HCT116 (cell line): Measurements from ENCODE around the gene AGTPBP1. TPM values are rescaled to one million over a fixed set of nuclear protein-coding genes. Genes with fewer than 3 reads are reported as not detected.

ENCODE experiments used
- ATAC-seq: fragments of 200-7000 bp; cut with Tn5 transposase; 2 replicates; pipeline ENCODE4 v1.9.1; 2020; ENCODE audit warnings: mild to moderate bottlenecking, moderate library complexity
- BruUV-seq: library from RNA; stranded (reverse); fragments of 400-500 nt; replicated peaks from 2 replicates; lab custom pipeline; 2021; lab: Mats Ljungman, UMichigan
- CTCF ChIA-PET: fragments of 300-600 bp; sonication (Branson Sonifier 250); formaldehyde crosslinking; loops from one replicate; lab custom pipeline; 2021; ENCODE audit warnings: antibody characterized with exemption; lab: Charles Lee
- POLR2A ChIA-PET: fragments of 300-600, 350-600 bp; sonication (Branson Sonifier 250); formaldehyde crosslinking; loops from one replicate; lab custom pipeline; 2021; ENCODE audit warnings: antibody characterized with exemption; lab: Charles Lee
- RAD21 ChIA-PET, 2 experiments: fragments of 300-600 bp; sonication (Branson Sonifier 250); formaldehyde crosslinking; loops; one replicate each; lab custom pipeline; 2023; ENCODE audit warnings: low total read pairs in 2 of 2; ENCODE audit not compliant: uncharacterized antibody in 2 of 2, unreplicated experiment in 2 of 2, low non-redundant PET in 1 of 2; lab: Charles Lee
- DNase-seq: peaks from one replicate; pipeline ENCODE4 v3.0.0-alpha.2; 2010; ENCODE audit warnings: low read depth, low spot score
- H2AFZ ChIP-seq: fragments of 200-600 bp; shearing (Covaris generic), sonication (generic); 2 replicates; pipeline ENCODE4 v1.6.1; 2017; ENCODE audit warnings: low read depth, mixed run types, mixed read lengths, antibody characterized with exemption, low read length; ENCODE audit not compliant: poor library complexity, severe bottlenecking
- H3K27ac ChIP-seq: 2 replicates; pipeline ENCODE4 v1.5.1; 2012; ENCODE audit warnings: low read depth, low read length
- H3K27me3 ChIP-seq: fragments of 200-600 bp; sonication (generic); 2 replicates; pipeline ENCODE4 v1.6.1; 2016; ENCODE audit warnings: mixed run types, low read length, mixed read lengths; ENCODE audit not compliant: insufficient read depth
- H3K36me3 ChIP-seq, 2 experiments: fragments of 200-500 bp in 1 of 2; fragments of 200-600 bp in 1 of 2; sonication (Bioruptor generic) in 1 of 2; sonication (generic) in 1 of 2; 2 replicates each; pipeline versions ENCODE4 v1.5.1 to v1.6.1; 2014 to 2016; ENCODE audit warnings: low read length in 2 of 2, inconsistent platforms in 1 of 2, mixed read lengths in 1 of 2, mixed run types in 1 of 2; ENCODE audit not compliant: insufficient read depth in 2 of 2, control insufficient read depth in 1 of 2
- H3K4me1 ChIP-seq, 2 experiments: fragments of 200-600 bp in 1 of 2; sonication (generic) in 1 of 2; 2 replicates each; pipeline versions ENCODE4 v1.5.1 to v1.6.1; 2012 to 2017; ENCODE audit warnings: low read length in 2 of 2, inconsistent platforms in 1 of 2, mild to moderate bottlenecking in 1 of 2, mixed read lengths in 1 of 2, mixed run types in 1 of 2, moderate library complexity in 1 of 2; ENCODE audit not compliant: insufficient read depth in 2 of 2, control insufficient read depth in 1 of 2
- H3K4me2 ChIP-seq: fragments of 200-600 bp; sonication (generic); 2 replicates; pipeline ENCODE4 v1.6.1; 2017; ENCODE audit warnings: mixed run types, low read length, mixed read lengths
- H3K4me3 ChIP-seq, 2 experiments: fragments of 200-600 bp in 1 of 2; sonication (generic) in 1 of 2; replicated peaks in 1 of 2; 2 replicates each; pipeline ENCODE4 v1.5.1; 2011 to 2016; ENCODE audit warnings: low read length in 2 of 2, control low read depth in 1 of 2, low read depth in 1 of 2, mild to moderate bottlenecking in 1 of 2, mixed read lengths in 1 of 2, mixed run types in 1 of 2
- H3K79me2 ChIP-seq: fragments of 200-600 bp; sonication (generic); 2 replicates; pipeline ENCODE4 v1.6.1; 2017; ENCODE audit warnings: mild to moderate bottlenecking, mixed run types, low read length, moderate library complexity, mixed read lengths; ENCODE audit not compliant: insufficient read depth
- H3K9ac ChIP-seq: fragments of 200-600 bp; sonication (generic); 2 replicates; pipeline ENCODE4 v1.6.1; 2016; ENCODE audit warnings: low read length, mixed read lengths
- H3K9me2 ChIP-seq: fragments of 200-600 bp; sonication (generic), shearing (Covaris generic); 2 replicates; pipeline ENCODE4 v1.6.1; 2017; ENCODE audit warnings: mixed run types, mild to moderate bottlenecking, moderate library complexity; ENCODE audit not compliant: insufficient read depth
- H3K9me3 ChIP-seq, 2 experiments: fragments of 200-500 bp in 1 of 2; fragments of 200-600 bp in 1 of 2; sonication (Bioruptor generic) in 1 of 2; sonication (generic) in 1 of 2; 2 replicates each; pipeline ENCODE4 v1.6.1; 2014 to 2017; ENCODE audit warnings: low read length in 2 of 2, mixed read lengths in 2 of 2, inconsistent platforms in 1 of 2, low read depth in 1 of 2, mild to moderate bottlenecking in 1 of 2, mixed run types in 1 of 2, moderate library complexity in 1 of 2; ENCODE audit not compliant: control insufficient read depth in 1 of 2, insufficient read depth in 1 of 2
- H4K20me1 ChIP-seq: fragments of 200-600 bp; sonication (generic), shearing (Covaris generic); 2 replicates; pipeline ENCODE4 v1.6.1; 2017; ENCODE audit warnings: mixed run types, mild to moderate bottlenecking, moderate library complexity; ENCODE audit not compliant: insufficient read depth
- CEBPB ChIP-seq: IDR thresholded peaks from 2 replicates; pipeline ENCODE4 v1.6.1; 2012; ENCODE audit warnings: low read depth
- EGR1 ChIP-seq: IDR thresholded peaks from 2 replicates; pipeline ENCODE4 v1.6.1; 2012; ENCODE audit warnings: low read depth
- ELF1 ChIP-seq: IDR thresholded peaks from 2 replicates; pipeline ENCODE4 v1.6.1; 2012; ENCODE audit warnings: low read depth, borderline replicate concordance
- EZH2phosphoT487 ChIP-seq: fragments of 200-600 bp; IDR thresholded peaks from 2 replicates; pipeline ENCODE4 v1.6.1; 2018; ENCODE audit warnings: antibody characterized with exemption, borderline replicate concordance
- FOSL1 ChIP-seq: IDR thresholded peaks from 2 replicates; pipeline ENCODE4 v1.6.1; 2012; ENCODE audit warnings: low read depth
- JUND ChIP-seq: IDR thresholded peaks from 2 replicates; pipeline ENCODE4 v1.6.1; 2012
- RAD21 ChIP-seq: IDR thresholded peaks from 2 replicates; pipeline ENCODE4 v1.6.1; 2012; ENCODE audit warnings: low read depth, mild to moderate bottlenecking
- ZFX ChIP-seq: fragments of 450-650 bp; IDR thresholded peaks from 2 replicates; pipeline ENCODE4 v1.6.1; 2017
- intact Hi-C: fragments of 100-400 bp; cut with micrococcal nuclease; formaldehyde crosslinking; loops from 2 replicates; pipeline ENCODE4 v1.10.0; 2022
- total RNA-seq: library from RNA; stranded (reverse); gene quantifications from one replicate; pipeline ENCODE4 v1.2.1, GENCODE V29; 2021; ENCODE audit not compliant: unreplicated experiment
- TF ChIP-seq, protein P1 (sequence below): IDR thresholded peaks from 2 replicates; pipeline ENCODE4 v1.6.1; 2011; ENCODE audit warnings: mild to moderate bottlenecking, low read length, moderate library complexity; ENCODE audit not compliant: insufficient replicate concordance; ENCODE audit errors: extremely low read depth
- TF ChIP-seq, protein P2 (sequence below), 3 experiments: fragments of 200-600 bp in 1 of 3; sonication (generic) in 1 of 3; IDR thresholded peaks in 2 of 3; conservative IDR thresholded peaks in 1 of 3; 2 replicates each; pipeline ENCODE4 v1.5.1; 2012 to 2017; ENCODE audit warnings: low read depth in 2 of 3, low read length in 2 of 3, antibody characterized with exemption in 1 of 3, borderline replicate concordance in 1 of 3, control low read depth in 1 of 3, mild to moderate bottlenecking in 1 of 3, mixed read lengths in 1 of 3, mixed run types in 1 of 3, moderate library complexity in 1 of 3; ENCODE audit not compliant: insufficient read depth in 1 of 3
- TF ChIP-seq, protein P3 (sequence below): IDR thresholded peaks from 2 replicates; pipeline ENCODE4 v1.6.1; 2012; ENCODE audit warnings: low read depth

Gene AGTPBP1
- total RNA-seq, 1 experiment from 2014 or later, result 17.4 TPM

DNA sequence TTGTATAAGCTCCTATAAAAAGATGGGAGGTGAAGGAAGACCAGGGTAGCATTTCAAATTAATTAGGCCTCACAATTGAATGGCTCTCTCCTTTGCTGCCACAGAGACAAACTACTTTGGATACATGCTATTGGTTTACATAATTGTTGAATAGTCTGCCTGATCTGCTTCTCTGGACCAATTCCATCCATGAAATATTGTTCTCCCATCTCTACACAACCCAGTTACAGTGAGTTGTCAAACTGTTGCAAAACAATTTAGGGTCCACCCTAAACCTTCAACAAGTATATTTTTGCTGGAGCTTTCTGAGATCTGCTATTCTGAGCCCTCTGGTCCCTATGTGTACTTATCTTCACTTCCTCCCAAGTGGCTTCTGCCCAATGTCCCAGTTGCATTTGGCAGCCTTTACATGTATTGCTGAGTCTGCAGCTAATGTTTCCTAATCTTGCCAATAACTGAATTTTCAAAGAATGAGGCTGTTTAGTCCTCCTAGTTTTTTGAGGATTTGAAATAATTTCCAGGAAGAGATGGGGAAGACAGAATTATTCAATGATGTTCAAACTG is 38.9 kb downstream of the AGTPBP1 start:
- TF ChIP-seq JUND, result no peak
- TF ChIP-seq, protein P1, sequence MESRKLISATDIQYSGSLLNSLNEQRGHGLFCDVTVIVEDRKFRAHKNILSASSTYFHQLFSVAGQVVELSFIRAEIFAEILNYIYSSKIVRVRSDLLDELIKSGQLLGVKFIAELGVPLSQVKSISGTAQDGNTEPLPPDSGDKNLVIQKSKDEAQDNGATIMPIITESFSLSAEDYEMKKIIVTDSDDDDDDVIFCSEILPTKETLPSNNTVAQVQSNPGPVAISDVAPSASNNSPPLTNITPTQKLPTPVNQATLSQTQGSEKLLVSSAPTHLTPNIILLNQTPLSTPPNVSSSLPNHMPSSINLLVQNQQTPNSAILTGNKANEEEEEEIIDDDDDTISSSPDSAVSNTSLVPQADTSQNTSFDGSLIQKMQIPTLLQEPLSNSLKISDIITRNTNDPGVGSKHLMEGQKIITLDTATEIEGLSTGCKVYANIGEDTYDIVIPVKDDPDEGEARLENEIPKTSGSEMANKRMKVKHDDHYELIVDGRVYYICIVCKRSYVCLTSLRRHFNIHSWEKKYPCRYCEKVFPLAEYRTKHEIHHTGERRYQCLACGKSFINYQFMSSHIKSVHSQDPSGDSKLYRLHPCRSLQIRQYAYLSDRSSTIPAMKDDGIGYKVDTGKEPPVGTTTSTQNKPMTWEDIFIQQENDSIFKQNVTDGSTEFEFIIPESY, result no peak
- TF ChIP-seq, protein P2, sequence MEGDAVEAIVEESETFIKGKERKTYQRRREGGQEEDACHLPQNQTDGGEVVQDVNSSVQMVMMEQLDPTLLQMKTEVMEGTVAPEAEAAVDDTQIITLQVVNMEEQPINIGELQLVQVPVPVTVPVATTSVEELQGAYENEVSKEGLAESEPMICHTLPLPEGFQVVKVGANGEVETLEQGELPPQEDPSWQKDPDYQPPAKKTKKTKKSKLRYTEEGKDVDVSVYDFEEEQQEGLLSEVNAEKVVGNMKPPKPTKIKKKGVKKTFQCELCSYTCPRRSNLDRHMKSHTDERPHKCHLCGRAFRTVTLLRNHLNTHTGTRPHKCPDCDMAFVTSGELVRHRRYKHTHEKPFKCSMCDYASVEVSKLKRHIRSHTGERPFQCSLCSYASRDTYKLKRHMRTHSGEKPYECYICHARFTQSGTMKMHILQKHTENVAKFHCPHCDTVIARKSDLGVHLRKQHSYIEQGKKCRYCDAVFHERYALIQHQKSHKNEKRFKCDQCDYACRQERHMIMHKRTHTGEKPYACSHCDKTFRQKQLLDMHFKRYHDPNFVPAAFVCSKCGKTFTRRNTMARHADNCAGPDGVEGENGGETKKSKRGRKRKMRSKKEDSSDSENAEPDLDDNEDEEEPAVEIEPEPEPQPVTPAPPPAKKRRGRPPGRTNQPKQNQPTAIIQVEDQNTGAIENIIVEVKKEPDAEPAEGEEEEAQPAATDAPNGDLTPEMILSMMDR (IDR thresholded peaks at IDR 0.05 in 2 of 3, conservative IDR thresholded peaks at IDR 0.05 in 1 of 3; ENCODE audit: borderline replicate concordance in 1 of 3, insufficient read depth in 1 of 3, low read depth in 2 of 3, low read length in 2 of 3), result no peak
- TF ChIP-seq CEBPB, result no peak
- no peak for TF ChIP-seq EGR1
- no peak for TF ChIP-seq ELF1
- TF ChIP-seq RAD21, result no peak
- TF ChIP-seq FOSL1, result no peak
- TF ChIP-seq, protein P3, sequence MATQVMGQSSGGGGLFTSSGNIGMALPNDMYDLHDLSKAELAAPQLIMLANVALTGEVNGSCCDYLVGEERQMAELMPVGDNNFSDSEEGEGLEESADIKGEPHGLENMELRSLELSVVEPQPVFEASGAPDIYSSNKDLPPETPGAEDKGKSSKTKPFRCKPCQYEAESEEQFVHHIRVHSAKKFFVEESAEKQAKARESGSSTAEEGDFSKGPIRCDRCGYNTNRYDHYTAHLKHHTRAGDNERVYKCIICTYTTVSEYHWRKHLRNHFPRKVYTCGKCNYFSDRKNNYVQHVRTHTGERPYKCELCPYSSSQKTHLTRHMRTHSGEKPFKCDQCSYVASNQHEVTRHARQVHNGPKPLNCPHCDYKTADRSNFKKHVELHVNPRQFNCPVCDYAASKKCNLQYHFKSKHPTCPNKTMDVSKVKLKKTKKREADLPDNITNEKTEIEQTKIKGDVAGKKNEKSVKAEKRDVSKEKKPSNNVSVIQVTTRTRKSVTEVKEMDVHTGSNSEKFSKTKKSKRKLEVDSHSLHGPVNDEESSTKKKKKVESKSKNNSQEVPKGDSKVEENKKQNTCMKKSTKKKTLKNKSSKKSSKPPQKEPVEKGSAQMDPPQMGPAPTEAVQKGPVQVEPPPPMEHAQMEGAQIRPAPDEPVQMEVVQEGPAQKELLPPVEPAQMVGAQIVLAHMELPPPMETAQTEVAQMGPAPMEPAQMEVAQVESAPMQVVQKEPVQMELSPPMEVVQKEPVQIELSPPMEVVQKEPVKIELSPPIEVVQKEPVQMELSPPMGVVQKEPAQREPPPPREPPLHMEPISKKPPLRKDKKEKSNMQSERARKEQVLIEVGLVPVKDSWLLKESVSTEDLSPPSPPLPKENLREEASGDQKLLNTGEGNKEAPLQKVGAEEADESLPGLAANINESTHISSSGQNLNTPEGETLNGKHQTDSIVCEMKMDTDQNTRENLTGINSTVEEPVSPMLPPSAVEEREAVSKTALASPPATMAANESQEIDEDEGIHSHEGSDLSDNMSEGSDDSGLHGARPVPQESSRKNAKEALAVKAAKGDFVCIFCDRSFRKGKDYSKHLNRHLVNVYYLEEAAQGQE, result no peak
- TF ChIP-seq ZFX, result no peak
- no peak for TF ChIP-seq EZH2phosphoT487
- TF ChIP-seq, all 23 proteins: peak for 0
- POLR2A ChIA-PET, result no interaction called here
- ATAC-seq, result no peak
- no TSS peak for BruUV-seq
- H3K4me1 ChIP-seq, result no peaks in the 10 kb centered on the region
- CTCF ChIA-PET, result no interaction called here
- no peaks in the 10 kb centered on the region for H3K9me3 ChIP-seq
- no peak overlapping the region for H3K9ac ChIP-seq
- H3K79me2 ChIP-seq, result peaks cover 4% of the 10 kb centered on the region
- H2AFZ ChIP-seq, result no peak overlapping the region
- H3K27me3 ChIP-seq, result no peaks in the 10 kb centered on the region
- RAD21 ChIA-PET, result no interaction called here
- DNase-seq, result no peak
- H3K4me3 ChIP-seq, result no peak overlapping the region
- no peak overlapping the region for H3K27ac ChIP-seq
- intact Hi-C loops, result no loop called here
- no peak overlapping the region for H3K4me2 ChIP-seq
- no peaks in the 10 kb centered on the region for H4K20me1 ChIP-seq
- H3K36me3 ChIP-seq, result no peaks in the 10 kb centered on the region
- no peaks in the 10 kb centered on the region for H3K9me2 ChIP-seq
